ENCODE measurements around the gene WFIKKN1.

Gene WFIKKN1

DNA sequence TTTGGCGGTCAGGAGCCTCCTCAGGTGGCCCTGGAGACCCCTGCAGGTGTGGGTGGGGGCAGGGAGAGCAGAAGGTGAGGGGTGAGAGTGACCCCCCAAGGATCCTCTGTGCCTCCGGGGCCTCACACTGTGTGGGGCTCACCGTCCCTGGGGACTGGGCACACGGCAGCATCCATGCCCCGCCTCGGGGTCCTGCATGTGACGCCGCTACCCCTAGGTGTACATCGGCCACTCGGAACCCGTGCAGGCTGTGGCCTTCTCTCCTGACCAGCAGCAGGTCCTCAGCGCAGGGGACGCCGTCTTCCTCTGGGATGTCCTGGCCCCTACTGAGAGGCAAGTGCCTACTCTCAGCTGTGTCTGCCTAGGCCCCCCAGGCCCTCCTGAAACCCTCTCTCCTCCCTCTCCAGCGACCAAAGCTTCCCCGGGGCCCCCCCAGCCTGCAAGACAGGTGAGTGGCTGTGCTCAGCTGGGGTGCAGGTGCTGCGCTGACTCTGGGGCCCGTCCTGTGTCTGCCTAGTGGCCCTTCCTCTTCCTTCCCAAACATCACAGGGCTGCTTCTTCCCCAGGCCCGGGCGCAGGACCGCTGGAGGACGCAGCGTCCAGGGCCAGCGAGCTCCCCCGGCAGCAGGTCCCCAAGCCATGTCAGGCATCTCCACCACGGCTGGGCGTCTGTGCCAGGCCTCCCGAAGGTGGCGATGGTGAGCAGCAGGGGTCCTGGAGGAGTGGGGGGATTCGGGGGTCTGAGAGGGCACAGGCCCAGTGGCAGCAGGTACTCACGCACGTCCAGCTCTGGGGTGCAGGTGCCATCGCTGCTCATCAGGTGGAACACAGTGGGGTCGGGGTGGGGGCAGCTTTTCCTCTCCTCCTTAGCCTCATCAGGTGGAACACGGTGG, 28.1 kb downstream of the WFIKKN1 start:
- no peaks in the 10 kb centered on the region for H3K27me3 ChIP-seq (ENCODE audit: control insufficient read depth, insufficient read depth, low read length)
- no peak overlapping the region for H3K27ac ChIP-seq (ENCODE audit: low read length)
- H3K4me1 ChIP-seq (ENCODE audit: control insufficient read depth, low read depth, low read length) = no peaks in the 10 kb centered on the region
- no peaks in the 10 kb centered on the region for H3K36me3 ChIP-seq (ENCODE audit: control insufficient read depth, low read depth, low read length)
- no peak overlapping the region for H3K9ac ChIP-seq (ENCODE audit: low read length)
- H3K9me3 ChIP-seq (ENCODE audit: control insufficient read depth, low read depth, low read length) = no peaks in the 10 kb centered on the region
- no peak overlapping the region for H3K4me3 ChIP-seq (ENCODE audit: low read length)

GRCh38 chr16:659618-660017, 28.8 kb downstream of the WFIKKN1 start:
- Histone ChIP-seq H3K9me3 (ENCODE audit: control insufficient read depth, low read depth, low read length) (no peaks in the 10 kb centered on the region), H3K4me3 (ENCODE audit: low read length) (no peak overlapping the region), H3K9ac (ENCODE audit: low read length) (no peak overlapping the region), H3K4me1 (ENCODE audit: control insufficient read depth, low read depth, low read length) (no peaks in the 10 kb centered on the region), H3K27me3 (ENCODE audit: control insufficient read depth, insufficient read depth, low read length) (no peaks in the 10 kb centered on the region), H3K36me3 (ENCODE audit: control insufficient read depth, low read depth, low read length) (no peaks in the 10 kb centered on the region), H3K27ac (ENCODE audit: low read length) (no peak overlapping the region)

DNA sequence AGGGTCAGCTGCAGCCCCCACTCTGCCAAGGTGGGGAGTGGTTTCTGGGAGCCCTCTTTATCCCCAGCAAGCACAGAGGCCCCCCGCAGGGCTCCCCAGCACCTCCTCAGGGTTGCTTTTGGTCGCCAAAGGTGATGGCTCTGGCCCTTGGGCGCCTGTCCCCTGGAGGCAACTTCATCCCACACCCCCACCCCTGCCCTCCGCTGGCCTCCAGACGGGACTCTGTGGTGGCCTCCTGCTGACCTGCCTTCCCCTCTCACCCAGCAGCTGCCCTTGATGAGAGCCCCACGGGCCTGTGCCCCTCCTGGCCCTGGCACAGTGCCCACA, 29.3 kb downstream of the WFIKKN1 start:
- Histone ChIP-seq H3K27ac (ENCODE audit: low read length) (no peak overlapping the region), H3K27me3 (ENCODE audit: control insufficient read depth, insufficient read depth, low read length) (no peaks in the 10 kb centered on the region), H3K9ac (ENCODE audit: low read length) (no peak overlapping the region), H3K36me3 (ENCODE audit: control insufficient read depth, low read depth, low read length) (no peaks in the 10 kb centered on the region), H3K4me1 (ENCODE audit: control insufficient read depth, low read depth, low read length) (no peaks in the 10 kb centered on the region), H3K9me3 (ENCODE audit: control insufficient read depth, low read depth, low read length) (no peaks in the 10 kb centered on the region), H3K4me3 (ENCODE audit: low read length) (no peak overlapping the region)

DNA sequence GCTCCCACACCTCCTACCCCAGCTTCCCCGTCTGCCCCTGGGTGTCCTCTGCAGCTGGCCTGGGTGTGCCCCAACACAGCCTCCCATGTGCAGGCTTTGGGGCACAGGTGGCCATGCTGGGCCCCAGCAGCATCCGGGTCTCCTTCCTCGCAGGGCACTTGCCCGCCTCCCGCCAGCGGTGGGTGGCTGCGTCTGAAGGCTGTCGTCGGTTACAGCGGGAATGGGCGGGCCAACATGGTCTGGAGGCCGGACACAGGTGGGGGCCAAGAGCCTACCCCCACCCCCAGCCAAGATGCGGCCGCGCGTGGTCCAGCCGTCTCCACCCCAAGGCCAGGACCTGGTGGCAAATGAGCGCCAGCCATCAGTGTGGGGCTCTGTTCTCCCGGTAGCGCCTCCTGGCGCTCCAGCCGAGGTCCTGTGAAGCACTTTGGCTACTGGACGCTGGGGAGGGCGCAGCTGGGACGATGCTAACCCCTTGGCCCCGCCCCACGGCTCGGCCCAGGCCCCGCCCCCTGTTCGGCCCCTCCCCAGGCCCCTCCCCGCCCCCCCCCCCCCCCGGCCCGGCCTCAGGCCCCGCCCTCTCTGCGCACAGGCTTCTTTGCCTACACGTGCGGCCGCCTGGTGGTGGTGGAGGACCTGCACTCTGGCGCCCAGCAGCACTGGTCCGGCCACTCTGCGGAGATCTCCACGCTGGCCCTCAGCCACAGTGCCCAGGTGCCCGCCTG, 29.8 kb downstream of the WFIKKN1 start:
- H3K27me3 ChIP-seq (ENCODE audit: control insufficient read depth, insufficient read depth, low read length) = no peaks in the 10 kb centered on the region
- no peak overlapping the region for H3K9ac ChIP-seq (ENCODE audit: low read length)
- no peaks in the 10 kb centered on the region for H3K36me3 ChIP-seq (ENCODE audit: control insufficient read depth, low read depth, low read length)
- H3K9me3 ChIP-seq (ENCODE audit: control insufficient read depth, low read depth, low read length) = no peaks in the 10 kb centered on the region
- H3K4me3 ChIP-seq (ENCODE audit: low read length) = no peak overlapping the region
- H3K4me1 ChIP-seq (ENCODE audit: control insufficient read depth, low read depth, low read length) = no peaks in the 10 kb centered on the region
- no peak overlapping the region for H3K27ac ChIP-seq (ENCODE audit: low read length)

DNA sequence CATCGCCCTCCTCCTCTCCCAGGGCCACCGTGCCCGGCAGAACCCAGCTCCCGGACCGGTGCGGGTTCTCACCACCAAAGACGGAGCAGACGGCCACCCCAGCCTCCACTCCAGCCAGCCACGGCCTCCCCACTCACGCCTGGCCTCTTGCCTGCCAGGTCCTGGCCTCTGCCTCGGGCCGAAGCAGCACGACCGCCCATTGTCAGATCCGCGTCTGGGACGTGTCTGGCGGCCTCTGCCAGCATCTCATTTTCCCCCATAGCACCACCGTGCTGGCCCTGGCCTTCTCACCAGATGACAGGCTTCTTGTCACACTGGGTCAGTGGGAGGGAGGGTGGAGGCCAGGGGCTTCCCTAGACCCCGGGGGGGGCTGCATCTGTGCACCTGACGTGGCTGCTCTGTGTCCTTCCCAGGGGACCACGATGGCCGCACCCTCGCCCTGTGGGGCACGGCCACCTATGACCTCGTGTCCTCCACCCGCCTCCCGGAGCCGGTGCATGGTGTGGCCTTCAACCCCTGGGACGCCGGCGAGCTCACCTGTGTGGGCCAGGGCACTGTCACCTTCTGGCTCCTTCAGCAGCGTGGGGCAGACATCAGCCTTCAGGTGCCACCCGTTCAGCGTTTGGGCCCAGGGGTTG, 30.5 kb downstream of the WFIKKN1 start:
- Histone ChIP-seq H3K36me3 (ENCODE audit: control insufficient read depth, low read depth, low read length) (no peaks in the 10 kb centered on the region), H3K4me3 (ENCODE audit: low read length) (no peak overlapping the region), H3K9ac (ENCODE audit: low read length) (no peak overlapping the region), H3K9me3 (ENCODE audit: control insufficient read depth, low read depth, low read length) (no peaks in the 10 kb centered on the region), H3K27ac (ENCODE audit: low read length) (no peak overlapping the region), H3K27me3 (ENCODE audit: control insufficient read depth, insufficient read depth, low read length) (no peaks in the 10 kb centered on the region), H3K4me1 (ENCODE audit: control insufficient read depth, low read depth, low read length) (no peaks in the 10 kb centered on the region)

GRCh38 chr16:662095-662494, 31.3 kb downstream of the WFIKKN1 start:
- Histone ChIP-seq H3K4me1 (ENCODE audit: control insufficient read depth, low read depth, low read length) (no peaks in the 10 kb centered on the region), H3K9ac (ENCODE audit: low read length) (no peak overlapping the region), H3K27me3 (ENCODE audit: control insufficient read depth, insufficient read depth, low read length) (no peaks in the 10 kb centered on the region), H3K36me3 (ENCODE audit: control insufficient read depth, low read depth, low read length) (no peaks in the 10 kb centered on the region), H3K27ac (ENCODE audit: low read length) (no peak overlapping the region), H3K9me3 (ENCODE audit: control insufficient read depth, low read depth, low read length) (no peaks in the 10 kb centered on the region), H3K4me3 (ENCODE audit: low read length) (no peak overlapping the region)

DNA sequence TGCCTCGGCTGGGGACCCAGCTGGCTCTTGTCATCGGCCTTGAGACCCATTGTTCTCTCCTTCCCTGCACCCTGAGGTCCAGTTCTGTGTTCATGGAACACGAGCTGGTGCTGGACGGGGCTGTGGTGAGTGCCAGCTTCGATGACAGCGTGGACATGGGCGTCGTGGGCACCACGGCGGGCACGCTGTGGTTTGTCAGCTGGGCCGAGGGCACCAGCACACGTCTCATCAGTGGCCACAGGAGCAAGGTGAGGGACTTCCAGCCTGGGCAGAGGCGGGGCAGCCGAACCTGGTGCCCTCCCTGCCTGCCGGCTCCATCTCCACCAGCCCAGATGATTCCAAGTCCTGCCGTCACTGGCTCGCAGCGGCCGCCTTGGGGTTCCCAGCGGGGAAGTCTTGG, 31.8 kb downstream of the WFIKKN1 start:
- H3K27ac ChIP-seq (ENCODE audit: low read length) = no peak overlapping the region
- no peak overlapping the region for H3K4me3 ChIP-seq (ENCODE audit: low read length)
- H3K9me3 ChIP-seq (ENCODE audit: control insufficient read depth, low read depth, low read length) = no peaks in the 10 kb centered on the region
- no peaks in the 10 kb centered on the region for H3K27me3 ChIP-seq (ENCODE audit: control insufficient read depth, insufficient read depth, low read length)
- no peak overlapping the region for H3K9ac ChIP-seq (ENCODE audit: low read length)
- no peaks in the 10 kb centered on the region for H3K4me1 ChIP-seq (ENCODE audit: control insufficient read depth, low read depth, low read length)
- no peaks in the 10 kb centered on the region for H3K36me3 ChIP-seq (ENCODE audit: control insufficient read depth, low read depth, low read length)

GRCh38 chr16:666572-666971, 35.8 kb downstream of the WFIKKN1 start:
- H3K36me3 ChIP-seq (ENCODE audit: control insufficient read depth, low read depth, low read length) = peaks cover 22% of the 10 kb centered on the region
- H3K4me3 ChIP-seq (ENCODE audit: low read length) = no peak overlapping the region
- H3K9me3 ChIP-seq (ENCODE audit: control insufficient read depth, low read depth, low read length) = no peaks in the 10 kb centered on the region
- H3K9ac ChIP-seq (ENCODE audit: low read length) = no peak overlapping the region
- H3K27me3 ChIP-seq (ENCODE audit: control insufficient read depth, insufficient read depth, low read length) = no peaks in the 10 kb centered on the region
- H3K27ac ChIP-seq (ENCODE audit: low read length) = no peak overlapping the region
- H3K4me1 ChIP-seq (ENCODE audit: control insufficient read depth, low read depth, low read length) = no peaks in the 10 kb centered on the region

DNA sequence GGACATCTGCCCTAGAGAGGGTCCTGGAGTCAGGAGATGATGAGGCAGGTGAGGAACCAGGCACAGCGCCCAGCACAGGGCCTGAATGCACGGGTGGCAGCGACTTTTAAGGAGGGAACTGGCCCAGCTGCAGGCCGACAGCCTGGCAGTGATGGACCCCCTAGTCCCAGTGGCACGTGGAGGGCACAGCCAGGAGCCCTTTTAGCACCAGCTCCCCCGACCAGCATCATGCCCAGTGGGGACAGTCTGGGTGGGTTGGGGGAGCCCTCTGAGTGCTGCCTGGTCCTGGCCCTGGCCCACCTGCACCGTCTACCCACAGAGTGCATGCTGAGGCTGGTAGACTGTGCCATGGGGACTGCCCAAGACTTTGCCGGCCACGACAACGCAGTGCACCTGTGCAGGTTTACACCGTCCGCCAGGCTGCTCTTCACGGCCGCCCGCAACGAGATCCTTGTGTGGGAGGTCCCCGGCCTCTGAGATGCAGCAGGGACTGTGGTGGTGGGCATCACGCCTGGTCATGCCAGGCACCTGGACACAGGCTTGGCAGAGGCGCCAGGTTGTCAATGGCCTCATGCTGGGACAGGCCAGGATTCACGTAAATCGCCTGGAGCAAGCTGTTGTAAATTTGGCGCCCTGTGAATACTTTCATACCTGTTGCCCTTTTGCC, 36.5 kb downstream of the WFIKKN1 start:
- H3K4me3 ChIP-seq (ENCODE audit: low read length) = no peak overlapping the region
- no peaks in the 10 kb centered on the region for H3K27me3 ChIP-seq (ENCODE audit: control insufficient read depth, insufficient read depth, low read length)
- H3K36me3 ChIP-seq (ENCODE audit: control insufficient read depth, low read depth, low read length) = peaks cover 27% of the 10 kb centered on the region
- H3K27ac ChIP-seq (ENCODE audit: low read length) = no peak overlapping the region
- H3K9ac ChIP-seq (ENCODE audit: low read length) = no peak overlapping the region
- no peaks in the 10 kb centered on the region for H3K9me3 ChIP-seq (ENCODE audit: control insufficient read depth, low read depth, low read length)
- H3K4me1 ChIP-seq (ENCODE audit: control insufficient read depth, low read depth, low read length) = no peaks in the 10 kb centered on the region

DNA sequence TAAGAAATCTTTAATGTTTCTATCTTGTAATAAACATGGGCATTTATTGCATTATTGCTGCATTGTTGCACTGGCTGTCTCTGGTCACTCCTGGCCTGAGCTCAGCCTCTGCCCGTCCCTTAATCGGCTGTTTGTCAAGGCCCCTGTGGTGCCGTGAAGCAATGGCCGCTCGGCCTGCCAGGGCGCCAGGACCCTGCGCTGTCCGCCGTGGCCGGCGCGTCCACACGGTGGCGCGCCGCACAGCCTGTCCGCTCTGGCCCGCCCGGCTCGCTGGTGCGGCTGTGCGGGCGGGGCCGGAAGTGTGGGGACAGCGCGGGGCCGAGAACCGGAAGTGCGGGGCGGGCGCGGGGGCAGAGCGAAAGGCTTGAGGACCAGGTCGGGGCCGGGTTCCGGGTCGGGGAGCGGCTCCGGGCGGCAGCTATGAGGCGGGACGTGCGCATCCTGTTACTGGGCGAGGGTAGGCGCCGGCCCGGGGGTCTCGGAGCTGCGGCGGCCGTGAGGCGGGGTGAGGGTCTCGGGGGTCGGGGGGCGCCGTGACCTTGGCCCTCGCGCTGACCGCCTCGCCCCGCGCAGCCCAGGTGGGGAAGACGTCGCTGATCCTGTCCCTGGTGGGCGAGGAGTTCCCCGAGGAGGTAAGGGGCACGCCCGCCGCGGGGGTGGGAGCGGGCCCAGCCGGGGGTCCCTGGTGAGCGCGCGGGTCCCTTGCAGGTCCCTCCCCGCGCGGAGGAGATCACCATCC, 37.2 kb downstream of the WFIKKN1 start, which contains the start of gene RHOT2:
RHOT2 (plus strand) TSS at position 353 of the 739 bp plus-strand sequence; CDS start at position 421, 68 bp downstream.
- Histone ChIP-seq H3K4me3 (ENCODE audit: low read length) (peak within 1 kb of the TSS; percentile 82), H3K9me3 (ENCODE audit: control insufficient read depth, low read depth, low read length) (no peaks in the 10 kb centered on the region), H3K27me3 (ENCODE audit: control insufficient read depth, insufficient read depth, low read length) (no peaks in the 10 kb centered on the region), H3K27ac (ENCODE audit: low read length) (no peak within 1 kb of the TSS), H3K36me3 (ENCODE audit: control insufficient read depth, low read depth, low read length) (peaks cover 34% of the 10 kb centered on the region), H3K4me1 (ENCODE audit: control insufficient read depth, low read depth, low read length) (no peaks in the 10 kb centered on the region), H3K9ac (ENCODE audit: low read length) (peak within 1 kb of the TSS; percentile 72)
